ENCODE measurements around the gene OXSM.

DNA sequence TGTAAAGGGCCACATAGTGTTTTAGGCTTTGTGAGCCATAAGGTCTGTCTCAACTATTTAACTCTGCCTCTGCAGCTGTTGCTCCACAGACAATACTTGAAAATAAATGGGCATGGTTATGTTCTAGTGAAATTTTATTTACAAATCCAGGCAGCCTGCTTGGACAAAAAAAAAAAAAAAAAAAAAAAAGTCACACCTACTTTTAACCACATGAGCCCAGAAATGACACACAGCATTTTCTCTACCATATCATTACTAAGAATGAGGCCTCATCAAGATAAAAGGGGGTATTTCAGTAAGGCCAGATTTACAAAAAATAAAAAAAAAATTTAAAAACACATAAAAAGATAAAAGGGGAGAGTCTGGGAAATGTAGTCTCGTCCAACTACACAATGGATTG lies 4.9 kb upstream of the OXSM start:
- TF ChIP-seq, protein P1, sequence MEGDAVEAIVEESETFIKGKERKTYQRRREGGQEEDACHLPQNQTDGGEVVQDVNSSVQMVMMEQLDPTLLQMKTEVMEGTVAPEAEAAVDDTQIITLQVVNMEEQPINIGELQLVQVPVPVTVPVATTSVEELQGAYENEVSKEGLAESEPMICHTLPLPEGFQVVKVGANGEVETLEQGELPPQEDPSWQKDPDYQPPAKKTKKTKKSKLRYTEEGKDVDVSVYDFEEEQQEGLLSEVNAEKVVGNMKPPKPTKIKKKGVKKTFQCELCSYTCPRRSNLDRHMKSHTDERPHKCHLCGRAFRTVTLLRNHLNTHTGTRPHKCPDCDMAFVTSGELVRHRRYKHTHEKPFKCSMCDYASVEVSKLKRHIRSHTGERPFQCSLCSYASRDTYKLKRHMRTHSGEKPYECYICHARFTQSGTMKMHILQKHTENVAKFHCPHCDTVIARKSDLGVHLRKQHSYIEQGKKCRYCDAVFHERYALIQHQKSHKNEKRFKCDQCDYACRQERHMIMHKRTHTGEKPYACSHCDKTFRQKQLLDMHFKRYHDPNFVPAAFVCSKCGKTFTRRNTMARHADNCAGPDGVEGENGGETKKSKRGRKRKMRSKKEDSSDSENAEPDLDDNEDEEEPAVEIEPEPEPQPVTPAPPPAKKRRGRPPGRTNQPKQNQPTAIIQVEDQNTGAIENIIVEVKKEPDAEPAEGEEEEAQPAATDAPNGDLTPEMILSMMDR (IDR thresholded peaks at IDR 0.05): no peak
- TF ChIP-seq POLR2A (IDR thresholded peaks at IDR 0.05) (no peak), EP300 (IDR thresholded peaks at IDR 0.05) (no peak), POLR2AphosphoS5 (IDR thresholded peaks at IDR 0.05) (no peak)

Measured in gastroesophageal sphincter (tissue), 3 donors.